A673 (cell line): ENCODE measurements around the gene ZNF487.

Experiments used
- EZH2 ChIP-seq: fragments of 200-600 bp; sonication (generic); IDR thresholded peaks from 2 replicates; pipeline ENCODE4 v1.6.1; 2017; ENCODE audit warnings: borderline replicate concordance, low read depth, mild to moderate bottlenecking, mixed read lengths, antibody characterized with exemption, low read length; ENCODE audit not compliant: poor library complexity, severe bottlenecking
- TF ChIP-seq, protein P1 (sequence below): fragments of 300-800, 200-600 bp; sonication (generic); conservative IDR thresholded peaks from 2 replicates; pipeline ENCODE4 v1.5.1; 2017; ENCODE audit warnings: low read depth, mild to moderate bottlenecking, antibody characterized with exemption, low read length, moderate library complexity, mixed read lengths

DNA sequence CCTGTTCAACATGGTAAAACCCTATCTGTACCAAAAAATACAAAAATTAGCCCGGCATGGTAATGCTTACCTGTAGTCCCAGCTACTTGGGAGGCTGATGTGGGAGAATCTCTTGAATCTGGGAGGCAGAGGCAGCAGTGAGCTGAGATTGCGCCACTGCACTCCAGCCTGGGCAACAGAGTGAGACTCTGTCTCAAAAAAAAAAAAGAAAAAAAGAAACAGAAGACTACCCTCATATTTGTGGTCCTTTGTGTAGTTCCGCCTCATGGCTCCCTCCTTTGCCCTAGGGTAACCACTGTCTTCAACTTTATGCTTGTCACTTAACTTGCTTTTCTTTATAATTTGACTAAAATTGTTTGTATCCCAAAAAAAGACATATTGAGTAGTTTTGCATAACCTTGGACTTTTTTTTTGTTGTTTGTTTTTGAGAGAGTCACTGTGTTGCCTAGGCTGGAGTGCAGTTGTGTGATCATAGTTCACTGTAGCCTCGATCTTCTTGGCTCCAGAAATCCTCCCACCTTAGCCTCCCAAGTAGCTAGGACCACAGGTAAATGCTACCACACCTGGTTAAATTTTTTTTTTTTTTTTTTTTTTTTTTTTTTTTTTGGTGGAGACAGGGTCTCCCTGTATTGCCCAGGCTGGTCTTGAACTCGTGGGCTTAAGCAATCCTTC lies 3.7 kb downstream of the ZNF487 start:
- TF ChIP-seq, protein P1, sequence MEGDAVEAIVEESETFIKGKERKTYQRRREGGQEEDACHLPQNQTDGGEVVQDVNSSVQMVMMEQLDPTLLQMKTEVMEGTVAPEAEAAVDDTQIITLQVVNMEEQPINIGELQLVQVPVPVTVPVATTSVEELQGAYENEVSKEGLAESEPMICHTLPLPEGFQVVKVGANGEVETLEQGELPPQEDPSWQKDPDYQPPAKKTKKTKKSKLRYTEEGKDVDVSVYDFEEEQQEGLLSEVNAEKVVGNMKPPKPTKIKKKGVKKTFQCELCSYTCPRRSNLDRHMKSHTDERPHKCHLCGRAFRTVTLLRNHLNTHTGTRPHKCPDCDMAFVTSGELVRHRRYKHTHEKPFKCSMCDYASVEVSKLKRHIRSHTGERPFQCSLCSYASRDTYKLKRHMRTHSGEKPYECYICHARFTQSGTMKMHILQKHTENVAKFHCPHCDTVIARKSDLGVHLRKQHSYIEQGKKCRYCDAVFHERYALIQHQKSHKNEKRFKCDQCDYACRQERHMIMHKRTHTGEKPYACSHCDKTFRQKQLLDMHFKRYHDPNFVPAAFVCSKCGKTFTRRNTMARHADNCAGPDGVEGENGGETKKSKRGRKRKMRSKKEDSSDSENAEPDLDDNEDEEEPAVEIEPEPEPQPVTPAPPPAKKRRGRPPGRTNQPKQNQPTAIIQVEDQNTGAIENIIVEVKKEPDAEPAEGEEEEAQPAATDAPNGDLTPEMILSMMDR: no peak
- no peak for TF ChIP-seq EZH2
